PC-3 (cell line): ENCODE results near the gene CD248. TPM values are rescaled to one million over a fixed set of nuclear protein-coding genes. Genes with fewer than 3 reads are reported as not detected.
"Not testable (repeated sequence)": the region's sequence is repeated elsewhere in the genome, so short reads cannot be mapped to it uniquely, and the experiment has no call there.

ENCODE experiments used
- ATAC-seq: fragments of 200-7000 bp; cut with Tn5 transposase; 2 replicates; pipeline ENCODE4 v1.9.1; 2020; ENCODE audit warnings: mild to moderate bottlenecking, moderate library complexity
- BruUV-seq: library from RNA; stranded (reverse); fragments of 400-500 nt; replicated peaks from 2 replicates; lab custom pipeline; 2021; lab: Mats Ljungman, UMichigan
- CTCF ChIA-PET: fragments of 300-600 bp; sonication (Branson Sonifier 250); formaldehyde crosslinking; loops from one replicate; lab custom pipeline; 2022; ENCODE audit warnings: antibody characterized with exemption; lab: Charles Lee
- POLR2A ChIA-PET: fragments of 300-600 bp; sonication (Branson Sonifier 250); formaldehyde crosslinking; loops from one replicate; lab custom pipeline; 2022; ENCODE audit warnings: antibody characterized with exemption; ENCODE audit not compliant: unreplicated experiment; lab: Charles Lee
- DNase-seq: peaks from one replicate; pipeline ENCODE4 v3.0.0-alpha.2; 2015
- H2AFZ ChIP-seq: fragments of 300-600 bp; sonication (generic); 2 replicates; pipeline ENCODE4 v1.6.0; 2016; ENCODE audit warnings: antibody characterized with exemption, low read length
- H3F3A ChIP-seq: fragments of 300-600 bp; sonication (generic); one replicate; pipeline ENCODE4 v1.6.0; 2017; ENCODE audit warnings: antibody characterized with exemption, low read length, control low read depth, mild to moderate bottlenecking; ENCODE audit not compliant: unreplicated experiment
- H3K27ac ChIP-seq: fragments of 300-600 bp; sonication (generic); 2 replicates; pipeline ENCODE4 v1.5.1; 2016; ENCODE audit warnings: mild to moderate bottlenecking, low read length
- H3K27me3 ChIP-seq: fragments of 300-600 bp; sonication (generic); 2 replicates; pipeline ENCODE4 v1.6.1; 2016; ENCODE audit warnings: low read length, mixed read lengths
- H3K36me3 ChIP-seq: fragments of 300-600 bp; sonication (generic); 2 replicates; pipeline ENCODE4 v1.6.1; 2016; ENCODE audit warnings: low read depth, mixed run types, low read length, mixed read lengths
- H3K4me1 ChIP-seq: fragments of 300-600 bp; sonication (generic); 2 replicates; pipeline ENCODE4 v1.5.1; 2016; ENCODE audit warnings: low read length; ENCODE audit not compliant: insufficient read depth
- H3K4me2 ChIP-seq: fragments of 300-600 bp; sonication (generic); 2 replicates; pipeline ENCODE4 v1.6.0; 2016; ENCODE audit warnings: low read length
- H3K4me3 ChIP-seq: fragments of 300-600 bp; sonication (generic); 2 replicates; pipeline ENCODE4 v1.5.1; 2016; ENCODE audit warnings: mild to moderate bottlenecking, low read length, mixed read lengths
- H3K79me2 ChIP-seq: fragments of 300-600 bp; sonication (generic); 2 replicates; pipeline ENCODE4 v1.6.1; 2017; ENCODE audit warnings: low read length, mixed read lengths
- H3K9ac ChIP-seq: fragments of 300-600 bp; sonication (generic); 2 replicates; pipeline ENCODE4 v1.6.0; 2016; ENCODE audit warnings: mild to moderate bottlenecking, low read length
- H3K9me2 ChIP-seq: fragments of 300-600 bp; sonication (generic); replicated peaks from 2 replicates; pipeline ENCODE4 v1.6.1; 2016; ENCODE audit warnings: mixed run types, low read length, mixed read lengths
- H3K9me3 ChIP-seq: fragments of 300-600 bp; sonication (generic); 2 replicates; pipeline ENCODE4 v1.6.1; 2016; ENCODE audit warnings: low read length, mixed read lengths
- H4K20me1 ChIP-seq: fragments of 300-600 bp; sonication (generic); 2 replicates; pipeline ENCODE4 v1.6.1; 2016; ENCODE audit warnings: low read length, mixed read lengths
- EZH2 ChIP-seq: fragments of 300-600 bp; sonication (generic); IDR thresholded peaks from one replicate; pipeline ENCODE4 v1.6.1; 2017; ENCODE audit warnings: antibody characterized with exemption, mild to moderate bottlenecking, low read length; ENCODE audit not compliant: unreplicated experiment
- EZH2phosphoT487 ChIP-seq: fragments of 300-600 bp; sonication (generic); IDR thresholded peaks from 2 replicates; pipeline ENCODE4 v1.6.1; 2018; ENCODE audit warnings: mild to moderate bottlenecking, antibody characterized with exemption, low read length, borderline replicate concordance
- intact Hi-C: fragments of 100-400 bp; cut with micrococcal nuclease; formaldehyde crosslinking; loops from 2 replicates; pipeline ENCODE4 v1.9.0; 2023
- total RNA-seq: library from RNA; depleted of rRNA; stranded (reverse); fragments of >200 nt; gene quantifications from 2 replicates; pipeline ENCODE4 v1.2.3, GENCODE V29; 2014
- TF ChIP-seq, protein P1 (sequence below): fragments of 300-600 bp; sonication (generic); conservative IDR thresholded peaks from 2 replicates; pipeline ENCODE4 v1.5.1; 2017; ENCODE audit warnings: antibody characterized with exemption, low read depth, mild to moderate bottlenecking, low read length

The CD248 gene
- total RNA-seq, 1 experiment from 2014 or later: not detected

DNA sequence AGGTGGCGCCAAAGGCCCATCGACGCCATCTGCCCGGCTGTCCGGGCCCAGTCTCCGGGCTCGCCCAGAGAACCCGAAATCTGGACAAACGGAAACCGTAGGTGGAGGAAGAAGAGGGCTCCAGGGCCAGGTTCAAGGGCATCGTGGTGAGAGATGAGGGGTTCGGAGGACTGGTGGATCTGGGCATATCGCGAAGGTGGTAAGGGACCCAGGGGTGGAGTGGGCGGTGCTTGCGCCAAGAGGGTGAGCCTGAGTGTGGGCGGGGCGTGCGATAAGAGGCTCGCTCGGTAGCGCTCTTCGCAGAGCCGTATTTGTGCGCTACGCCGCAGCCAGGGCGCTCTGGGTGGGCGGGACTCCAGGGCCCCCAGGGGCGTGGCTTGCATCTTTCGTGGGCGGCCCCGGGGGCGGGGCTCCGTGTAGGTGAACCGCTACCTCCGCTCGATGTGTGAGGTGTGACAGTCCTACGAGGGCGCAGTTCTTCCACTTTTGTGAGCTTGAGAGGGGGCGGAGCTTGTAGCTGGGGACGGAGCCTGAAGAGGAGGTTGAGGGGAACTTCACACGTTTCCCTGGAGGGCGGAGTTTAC lies 4.8 kb downstream of the CD248 start:
- no TSS peak for BruUV-seq
- Histone ChIP-seq H3F3A (no peaks in the 10 kb centered on the region), H3K27ac (peak overlapping the region; percentile 30; the same call in 1 of the 2 replicates), H3K4me1 (peaks cover 5% of the 10 kb centered on the region), H3K9me2 (no peaks in the 10 kb centered on the region), H3K27me3 (no peaks in the 10 kb centered on the region), H3K9ac (peak overlapping the region; percentile 30; the same call in 1 of the 2 replicates), H3K4me2 (peak overlapping the region; percentile 83), H3K9me3 (no peaks in the 10 kb centered on the region), H4K20me1 (no peaks in the 10 kb centered on the region), H3K79me2 (no peaks in the 10 kb centered on the region), H3K4me3 (peak overlapping the region; percentile 77), H2AFZ (peak overlapping the region; percentile 85), H3K36me3 (no peaks in the 10 kb centered on the region)
- ATAC-seq: peak; percentile 73
- POLR2A ChIA-PET: interaction anchor here (0.5 to 1.4 kb wide), 7 partner anchors 15 to 154 kb away, joined by 5 to 16 read pairs (median 9); partner anchors contain the start of genes B4GAT1, RIN1 and YIF1A
- CTCF ChIA-PET: interaction anchor here (0.6 to 2.3 kb wide), 13 partner anchors 10 to 367 kb away, joined by 3 to 22 read pairs (median 8); partner anchors contain the start of genes RIN1 and YIF1A
- TF ChIP-seq EZH2phosphoT487 (no peak), EZH2 (no peak)
- TF ChIP-seq, protein P1, sequence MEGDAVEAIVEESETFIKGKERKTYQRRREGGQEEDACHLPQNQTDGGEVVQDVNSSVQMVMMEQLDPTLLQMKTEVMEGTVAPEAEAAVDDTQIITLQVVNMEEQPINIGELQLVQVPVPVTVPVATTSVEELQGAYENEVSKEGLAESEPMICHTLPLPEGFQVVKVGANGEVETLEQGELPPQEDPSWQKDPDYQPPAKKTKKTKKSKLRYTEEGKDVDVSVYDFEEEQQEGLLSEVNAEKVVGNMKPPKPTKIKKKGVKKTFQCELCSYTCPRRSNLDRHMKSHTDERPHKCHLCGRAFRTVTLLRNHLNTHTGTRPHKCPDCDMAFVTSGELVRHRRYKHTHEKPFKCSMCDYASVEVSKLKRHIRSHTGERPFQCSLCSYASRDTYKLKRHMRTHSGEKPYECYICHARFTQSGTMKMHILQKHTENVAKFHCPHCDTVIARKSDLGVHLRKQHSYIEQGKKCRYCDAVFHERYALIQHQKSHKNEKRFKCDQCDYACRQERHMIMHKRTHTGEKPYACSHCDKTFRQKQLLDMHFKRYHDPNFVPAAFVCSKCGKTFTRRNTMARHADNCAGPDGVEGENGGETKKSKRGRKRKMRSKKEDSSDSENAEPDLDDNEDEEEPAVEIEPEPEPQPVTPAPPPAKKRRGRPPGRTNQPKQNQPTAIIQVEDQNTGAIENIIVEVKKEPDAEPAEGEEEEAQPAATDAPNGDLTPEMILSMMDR: peak; percentile 98
- peak; percentile 89 for DNase-seq
- intact Hi-C loops: loop anchor here (1.0 kb wide), 2 partner anchors 16 to 74 kb away; no protein-coding TSS in a partner anchor

DNA sequence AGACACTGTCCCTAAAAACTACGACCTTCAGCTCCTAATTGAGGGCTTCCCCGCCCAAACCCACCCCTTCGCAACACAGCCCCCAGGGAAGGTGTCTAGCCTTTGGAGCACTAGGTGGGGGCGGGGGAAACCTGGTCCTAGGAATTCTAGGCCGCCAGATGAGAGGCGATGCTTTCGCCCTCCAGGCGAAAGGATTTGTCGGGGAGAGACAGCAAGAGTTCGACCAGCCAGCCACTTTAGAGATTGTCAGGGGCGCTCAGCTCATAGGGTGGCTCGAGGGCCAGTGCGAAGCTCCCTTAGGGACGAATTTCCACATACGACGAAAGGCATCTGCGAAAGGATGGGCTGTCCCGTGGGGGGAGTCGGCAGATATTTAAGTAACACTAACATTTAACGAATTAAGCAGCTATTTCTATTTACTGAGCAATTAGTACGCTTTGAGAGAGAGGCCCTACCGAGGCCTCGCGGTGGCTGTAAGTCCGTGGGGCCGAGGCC lies 5.3 kb downstream of the CD248 start:
- intact Hi-C loops: no loop called here
- Histone ChIP-seq H3K27me3 (no peaks in the 10 kb centered on the region), H3K4me1 (peaks cover 5% of the 10 kb centered on the region), H3K36me3 (no peaks in the 10 kb centered on the region), H3K27ac (no peak overlapping the region), H3K9me2 (no peaks in the 10 kb centered on the region), H3K9ac (peak overlapping the region; percentile 30; the same call in 1 of the 2 replicates), H3K4me3 (peak overlapping the region; percentile 77), H3K9me3 (no peaks in the 10 kb centered on the region), H2AFZ (peak overlapping the region; percentile 85), H4K20me1 (no peaks in the 10 kb centered on the region), H3K79me2 (no peaks in the 10 kb centered on the region), H3F3A (no peaks in the 10 kb centered on the region), H3K4me2 (peak overlapping the region; percentile 83)
- POLR2A ChIA-PET: no interaction called here
- no peak for TF ChIP-seq EZH2phosphoT487
- TF ChIP-seq EZH2: no peak
- TF ChIP-seq, protein P1: no peak
- BruUV-seq: no TSS peak
- ATAC-seq: no peak
- DNase-seq: no peak
- CTCF ChIA-PET: interaction anchor here (0.5 to 2.3 kb wide), 9 partner anchors 14 to 367 kb away, joined by 3 to 21 read pairs (median 4); partner anchors contain the start of gene RIN1

- H2AFZ ChIP-seq, H3K4me3 ChIP-seq, H3F3A ChIP-seq, BruUV-seq, H3K4me1 ChIP-seq, H3K9me3 ChIP-seq, H3K27ac ChIP-seq, DNase-seq, H3K79me2 ChIP-seq, ATAC-seq, H3K9me2 ChIP-seq, POLR2A ChIA-PET, H4K20me1 ChIP-seq, H3K4me2 ChIP-seq, H3K9ac ChIP-seq, intact Hi-C loops, H3K27me3 ChIP-seq, H3K36me3 ChIP-seq: not testable (repeated sequence)
- CTCF ChIA-PET: interaction anchor here (0.5 to 2.3 kb wide), 7 partner anchors 16 to 368 kb away, joined by 3 to 21 read pairs (median 4); partner anchors contain the start of gene RIN1
These were observed 5.9 kb downstream of the CD248 start for GRCh38 chr11:66310803-66311440.
